Measurements from ENCODE around the gene FIBCD1. TPM values are rescaled to one million over a fixed set of nuclear protein-coding genes. Genes with fewer than 3 reads are reported as not detected.

FIBCD1 gene
- total RNA-seq, 4 donors from 2014 or later, result not detected

GRCh38 chr9:130930132-130930803, 8.8 kb downstream of the FIBCD1 start:
- Histone ChIP-seq H3K4me3 (no peak overlapping the region), H3K27me3 (peaks cover 0 to 86% (median 12%) of the 10 kb centered on the region in 4 donors), H3K9me3 (no peaks in the 10 kb centered on the region), H3K27ac (no peak overlapping the region), H3K4me1 (peaks cover 12 to 56% (median 13%) of the 10 kb centered on the region in 3 donors), H3K36me3 (no peaks in the 10 kb centered on the region)
- 79 to 90% methylated on average over 18 to 22 of the region's 23 CpGs for WGBS, 2 donors
- TF ChIP-seq, protein P1, sequence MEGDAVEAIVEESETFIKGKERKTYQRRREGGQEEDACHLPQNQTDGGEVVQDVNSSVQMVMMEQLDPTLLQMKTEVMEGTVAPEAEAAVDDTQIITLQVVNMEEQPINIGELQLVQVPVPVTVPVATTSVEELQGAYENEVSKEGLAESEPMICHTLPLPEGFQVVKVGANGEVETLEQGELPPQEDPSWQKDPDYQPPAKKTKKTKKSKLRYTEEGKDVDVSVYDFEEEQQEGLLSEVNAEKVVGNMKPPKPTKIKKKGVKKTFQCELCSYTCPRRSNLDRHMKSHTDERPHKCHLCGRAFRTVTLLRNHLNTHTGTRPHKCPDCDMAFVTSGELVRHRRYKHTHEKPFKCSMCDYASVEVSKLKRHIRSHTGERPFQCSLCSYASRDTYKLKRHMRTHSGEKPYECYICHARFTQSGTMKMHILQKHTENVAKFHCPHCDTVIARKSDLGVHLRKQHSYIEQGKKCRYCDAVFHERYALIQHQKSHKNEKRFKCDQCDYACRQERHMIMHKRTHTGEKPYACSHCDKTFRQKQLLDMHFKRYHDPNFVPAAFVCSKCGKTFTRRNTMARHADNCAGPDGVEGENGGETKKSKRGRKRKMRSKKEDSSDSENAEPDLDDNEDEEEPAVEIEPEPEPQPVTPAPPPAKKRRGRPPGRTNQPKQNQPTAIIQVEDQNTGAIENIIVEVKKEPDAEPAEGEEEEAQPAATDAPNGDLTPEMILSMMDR (IDR thresholded peaks at IDR 0.05), result no peak
- no peak for TF ChIP-seq POLR2A (IDR thresholded peaks at IDR 0.05)
- no peak for DNase-seq
- intact Hi-C loops (cut with DNase I), result loop anchor here (10.0 kb wide), 2 partner anchors 155 to 225 kb away; no protein-coding TSS in a partner anchor

DNA sequence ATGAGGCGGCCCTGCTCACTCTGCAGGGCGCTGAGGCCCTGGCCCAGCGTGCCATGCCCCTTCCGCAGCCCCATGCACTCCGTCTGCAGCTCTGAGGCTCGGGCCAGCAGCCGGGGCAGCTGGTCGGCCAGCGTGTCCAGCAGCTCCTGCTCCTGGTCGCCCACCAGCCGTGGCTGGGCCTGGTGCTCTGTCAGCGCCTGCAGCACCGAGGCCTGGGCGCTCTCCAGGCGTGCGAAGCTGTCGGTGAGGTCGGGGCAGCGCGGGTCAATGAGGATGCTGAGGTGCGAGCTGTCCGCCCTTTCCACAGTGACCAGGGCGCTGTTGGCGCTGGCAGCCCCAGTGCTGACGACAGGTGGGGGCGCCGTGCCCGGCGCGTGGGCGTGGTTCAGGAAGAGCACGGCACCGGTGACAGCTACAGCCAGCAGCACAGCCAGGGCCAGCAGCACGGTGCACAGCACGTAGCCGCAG, 9.4 kb downstream of the FIBCD1 start:
- intact Hi-C loops (cut with DNase I), result loop anchor here (10.0 kb wide), 2 partner anchors 155 to 225 kb away; no protein-coding TSS in a partner anchor
- 50% methylated on average over 8 of the region's 36 CpGs; no CpG with 5 or more reads in 1 of the 2 donors for WGBS, 2 donors
- no peak overlapping the region for H3K4me3 ChIP-seq
- H3K27ac ChIP-seq, result no peak overlapping the region
- no peaks in the 10 kb centered on the region for H3K9me3 ChIP-seq
- peaks cover 0 to 86% (median 12%) of the 10 kb centered on the region in 4 donors for H3K27me3 ChIP-seq
- TF ChIP-seq, protein P1 (IDR thresholded peaks at IDR 0.05), result no peak
- no peak for TF ChIP-seq POLR2A (IDR thresholded peaks at IDR 0.05)
- no peaks in the 10 kb centered on the region for H3K36me3 ChIP-seq
- H3K4me1 ChIP-seq, result peaks cover 12 to 53% (median 13%) of the 10 kb centered on the region in 3 donors
- no peak for DNase-seq

- TF ChIP-seq, protein P1 (IDR thresholded peaks at IDR 0.05), result no peak
- no peak for TF ChIP-seq POLR2A (IDR thresholded peaks at IDR 0.05)
- Histone ChIP-seq H3K9me3 (no peaks in the 10 kb centered on the region), H3K36me3 (no peaks in the 10 kb centered on the region), H3K27me3 (peaks cover 0 to 86% (median 4%) of the 10 kb centered on the region in 4 donors), H3K27ac (no peak overlapping the region), H3K4me3 (no peak overlapping the region), H3K4me1 (peaks cover 12 to 42% (median 13%) of the 10 kb centered on the region in 3 donors)
- WGBS, 2 donors, result 28 to 29% methylated on average over 2 to 3 of the region's 14 CpGs
- intact Hi-C loops (cut with DNase I), result no loop called here
- no peak for DNase-seq
Observed at GRCh38 chr9:130927995-130928900, 10.8 kb downstream of the FIBCD1 start.

DNA sequence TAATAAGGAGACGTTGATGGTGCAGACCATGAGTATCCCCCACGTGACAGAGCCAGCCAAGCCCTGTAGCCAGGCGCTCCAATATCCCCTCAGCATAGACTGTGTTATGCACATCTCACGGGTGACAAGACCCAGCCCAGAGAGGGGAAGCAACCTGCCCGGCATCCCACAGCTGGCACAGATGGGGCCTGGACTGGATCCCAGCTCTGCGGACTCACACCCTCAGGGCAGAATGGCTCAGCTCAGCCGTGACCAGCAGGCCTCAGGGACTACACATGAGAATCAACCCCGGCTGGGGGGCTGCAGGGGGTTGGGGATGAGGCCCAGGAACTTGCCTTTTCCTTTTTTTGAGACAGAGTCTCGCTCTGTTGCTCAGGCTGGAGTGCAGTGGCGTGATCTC, 11.7 kb downstream of the FIBCD1 start:
- 61 to 85% methylated on average over 3 to 5 of the region's 10 CpGs for WGBS, 2 donors
- no peak for TF ChIP-seq POLR2A (IDR thresholded peaks at IDR 0.05)
- TF ChIP-seq, protein P1 (IDR thresholded peaks at IDR 0.05), result no peak
- H3K27me3 ChIP-seq, result peaks cover 0 to 86% (median under 1%) of the 10 kb centered on the region in 4 donors
- intact Hi-C loops (cut with DNase I), result no loop called here
- no peak overlapping the region for H3K4me3 ChIP-seq
- no peak for DNase-seq
- peaks cover 8 to 33% (median 12%) of the 10 kb centered on the region in 3 donors for H3K4me1 ChIP-seq
- no peak overlapping the region for H3K27ac ChIP-seq
- no peaks in the 10 kb centered on the region for H3K36me3 ChIP-seq
- H3K9me3 ChIP-seq, result no peaks in the 10 kb centered on the region
